Smooth muscle cell (in vitro differentiated cells): Measurements from ENCODE around the gene PLEKHG4B. TPM values are rescaled to one million over a fixed set of nuclear protein-coding genes. Genes with fewer than 3 reads are reported as not detected.

Experiments used
- DNase-seq: peaks from one replicate; lab custom pipeline; 2025; ENCODE audit not compliant: unreplicated experiment; lab: John Stamatoyannopoulos, UW
- H2AFZ ChIP-seq: fragments of 200-600 bp; sonication (generic); 2 replicates; pipeline ENCODE4 v1.6.0; 2016; ENCODE audit warnings: antibody characterized with exemption, low read depth, mild to moderate bottlenecking
- H3F3A ChIP-seq: fragments of 200-600 bp; sonication (generic); 2 replicates; pipeline ENCODE4 v1.6.0; 2017; ENCODE audit warnings: antibody characterized with exemption, low read depth
- H3K27ac ChIP-seq: fragments of 200-600 bp; sonication (generic); 2 replicates; pipeline ENCODE4 v1.5.1; 2016; ENCODE audit warnings: low read depth, mild to moderate bottlenecking
- H3K27me3 ChIP-seq: fragments of 200-600 bp; sonication (generic); 2 replicates; pipeline ENCODE4 v1.6.1; 2016; ENCODE audit warnings: low read depth, mild to moderate bottlenecking
- H3K36me3 ChIP-seq: fragments of 200-600 bp; sonication (generic); 2 replicates; pipeline ENCODE4 v1.5.1; 2016; ENCODE audit warnings: low read depth
- H3K4me1 ChIP-seq: fragments of 200-600 bp; sonication (generic); 2 replicates; pipeline ENCODE4 v1.5.1; 2016; ENCODE audit warnings: low read depth
- H3K4me2 ChIP-seq: fragments of 200-600 bp; sonication (generic); 2 replicates; pipeline ENCODE4 v1.6.0; 2016; ENCODE audit warnings: mild to moderate bottlenecking
- H3K4me3 ChIP-seq: fragments of 200-600 bp; sonication (generic); 2 replicates; pipeline ENCODE4 v1.5.1; 2016; ENCODE audit warnings: mild to moderate bottlenecking
- H3K79me2 ChIP-seq: fragments of 200-600 bp; sonication (generic); 2 replicates; pipeline ENCODE4 v1.6.0; 2016; ENCODE audit warnings: low read depth, mild to moderate bottlenecking
- H3K9ac ChIP-seq: fragments of 200-600 bp; sonication (generic); 2 replicates; pipeline ENCODE4 v1.6.0; 2016; ENCODE audit warnings: low read depth
- H3K9me3 ChIP-seq: fragments of 200-600 bp; sonication (generic); replicated peaks from 2 replicates; pipeline ENCODE4 v1.5.1; 2016; ENCODE audit warnings: low read depth
- H4K20me1 ChIP-seq: fragments of 200-600 bp; sonication (generic); 2 replicates; pipeline ENCODE4 v1.6.0; 2016; ENCODE audit warnings: low read depth
- CTCF ChIP-seq: fragments of 200-600 bp; sonication (generic); IDR thresholded peaks from 2 replicates; pipeline ENCODE4 v1.5.1; 2017; ENCODE audit warnings: borderline replicate concordance, mild to moderate bottlenecking, antibody characterized with exemption; ENCODE audit not compliant: insufficient read depth, poor library complexity, severe bottlenecking
- WGBS: methylation state at CpG from one replicate; pipeline ENCODE4 v1.1.7; 2016; ENCODE audit warnings: low lambda C conversion rate; 5-methylcytosine and 5-hydroxymethylcytosine counted together
- polyA plus RNA-seq: library from polyadenylated mRNA; unstranded; fragments of >200 nt; fragmentation: Nextera tagmentation; extraction: Ambion mirVana; gene quantifications from 2 replicates; pipeline ENCODE4 v1.2.1, GENCODE V29; 2016
- total RNA-seq: library from RNA; depleted of rRNA; stranded (reverse); fragments of >200 nt; gene quantifications from 2 replicates; pipeline ENCODE4 v1.2.3, GENCODE V29; 2014

The PLEKHG4B gene
- total and polyA plus RNA-seq, 2 experiments from 2014 or later = 6.3 to 12.1 TPM

- Histone ChIP-seq H3F3A (no peaks in the 10 kb centered on the region), H3K4me2 (no peak overlapping the region), H3K36me3 (no peaks in the 10 kb centered on the region), H3K9ac (no peak overlapping the region), H3K4me1 (no peaks in the 10 kb centered on the region), H4K20me1 (no peaks in the 10 kb centered on the region), H3K27ac (no peak overlapping the region), H3K27me3 (no peaks in the 10 kb centered on the region), H2AFZ (no peak overlapping the region), H3K4me3 (no peak overlapping the region), H3K79me2 (no peaks in the 10 kb centered on the region), H3K9me3 (no peaks in the 10 kb centered on the region)
- no peak for TF ChIP-seq CTCF
- DNase-seq = no peak
- 73% methylated on average over 13 of the region's 13 CpGs for WGBS
Observed at GRCh38 chr5:180286-180918, 88.4 kb downstream of the PLEKHG4B start.

- Histone ChIP-seq H2AFZ (no peak overlapping the region), H3K79me2 (no peaks in the 10 kb centered on the region), H3K4me2 (no peak overlapping the region), H3K9ac (no peak overlapping the region), H3K27ac (no peak overlapping the region), H3K9me3 (no peaks in the 10 kb centered on the region), H4K20me1 (no peaks in the 10 kb centered on the region), H3F3A (no peaks in the 10 kb centered on the region), H3K36me3 (no peaks in the 10 kb centered on the region), H3K4me3 (no peak overlapping the region), H3K27me3 (no peaks in the 10 kb centered on the region), H3K4me1 (no peaks in the 10 kb centered on the region)
- DNase-seq = no peak
- 95% methylated on average over 9 of the region's 9 CpGs for WGBS
- no peak for TF ChIP-seq CTCF
Observed at GRCh38 chr5:181160-181559, 89.2 kb downstream of the PLEKHG4B start.

- TF ChIP-seq CTCF = no peak
- 95% methylated on average over 22 of the region's 22 CpGs for WGBS
- Histone ChIP-seq H3K4me1 (no peaks in the 10 kb centered on the region), H3F3A (no peaks in the 10 kb centered on the region), H3K4me3 (no peak overlapping the region), H3K79me2 (no peaks in the 10 kb centered on the region), H3K9me3 (no peaks in the 10 kb centered on the region), H3K27ac (no peak overlapping the region), H3K27me3 (no peaks in the 10 kb centered on the region), H3K9ac (no peak overlapping the region), H2AFZ (no peak overlapping the region), H3K4me2 (no peak overlapping the region), H4K20me1 (no peaks in the 10 kb centered on the region), H3K36me3 (no peaks in the 10 kb centered on the region)
- no peak for DNase-seq
Observed at GRCh38 chr5:181566-181965, 89.6 kb downstream of the PLEKHG4B start.

- no peak overlapping the region for H3K9ac ChIP-seq
- no peak overlapping the region for H3K27ac ChIP-seq
- H2AFZ ChIP-seq = no peak overlapping the region
- no peaks in the 10 kb centered on the region for H3K27me3 ChIP-seq
- no peaks in the 10 kb centered on the region for H3K36me3 ChIP-seq
- H3K9me3 ChIP-seq = no peaks in the 10 kb centered on the region
- no peak for TF ChIP-seq CTCF
- no peaks in the 10 kb centered on the region for H3K4me1 ChIP-seq
- no peaks in the 10 kb centered on the region for H3F3A ChIP-seq
- no peaks in the 10 kb centered on the region for H4K20me1 ChIP-seq
- H3K79me2 ChIP-seq = no peaks in the 10 kb centered on the region
- 96% methylated on average over 12 of the region's 12 CpGs for WGBS
- DNase-seq = no peak
- no peak overlapping the region for H3K4me3 ChIP-seq
- H3K4me2 ChIP-seq = no peak overlapping the region
Observed at GRCh38 chr5:182126-182525, 90.2 kb downstream of the PLEKHG4B start.
